ENCODE data around the gene ASB10.

ASB10 gene

DNA sequence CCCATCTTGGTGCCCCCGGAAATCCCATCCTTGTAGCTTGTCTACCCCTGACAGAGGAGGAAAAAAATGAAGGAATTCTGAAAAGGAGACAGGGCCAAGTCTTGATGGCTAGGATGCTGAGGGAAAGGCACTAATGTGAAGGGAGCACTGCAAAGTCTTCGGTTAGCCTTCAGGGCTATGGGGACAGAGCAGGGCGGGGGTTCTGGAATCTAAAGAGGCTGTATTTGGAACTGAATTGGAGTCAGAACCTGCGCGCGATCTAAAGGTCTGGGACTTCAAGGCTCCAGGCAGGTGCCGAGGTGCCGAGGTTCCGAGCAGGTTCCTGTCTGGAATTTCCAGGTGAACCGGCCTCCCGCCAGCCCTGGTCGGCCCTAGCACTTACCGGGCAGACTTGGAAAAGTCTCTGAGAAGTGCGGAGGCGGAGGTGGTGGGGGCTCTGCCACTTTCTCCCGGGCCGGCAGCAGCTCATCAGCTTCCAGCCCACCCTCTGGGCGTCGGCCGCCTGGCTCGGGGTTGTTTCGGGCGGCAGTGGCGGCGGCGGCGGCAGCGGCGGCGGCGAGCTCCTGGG, 20.3 kb downstream of the ASB10 start:
- DNase-seq = no peak

DNA sequence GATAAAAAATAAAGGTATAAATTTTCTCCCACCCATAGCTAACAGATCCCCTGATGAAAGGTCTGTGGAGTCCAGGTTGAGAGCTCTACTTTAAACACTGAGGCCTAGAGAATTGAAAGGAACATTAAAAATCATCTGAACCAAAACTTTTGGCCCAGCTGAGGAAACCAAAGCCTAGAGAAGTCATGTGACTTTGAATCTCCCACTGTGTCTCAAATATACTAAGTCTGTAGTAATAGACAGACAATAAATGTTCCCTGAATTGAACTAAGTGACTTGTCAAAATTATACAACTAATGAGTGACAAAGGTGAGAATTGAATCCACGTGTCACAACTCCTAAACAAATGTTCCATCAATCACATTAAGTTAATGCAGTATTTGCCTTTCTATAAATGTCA, 25.3 kb downstream of the ASB10 start:
- DNase-seq = no peak

DNA sequence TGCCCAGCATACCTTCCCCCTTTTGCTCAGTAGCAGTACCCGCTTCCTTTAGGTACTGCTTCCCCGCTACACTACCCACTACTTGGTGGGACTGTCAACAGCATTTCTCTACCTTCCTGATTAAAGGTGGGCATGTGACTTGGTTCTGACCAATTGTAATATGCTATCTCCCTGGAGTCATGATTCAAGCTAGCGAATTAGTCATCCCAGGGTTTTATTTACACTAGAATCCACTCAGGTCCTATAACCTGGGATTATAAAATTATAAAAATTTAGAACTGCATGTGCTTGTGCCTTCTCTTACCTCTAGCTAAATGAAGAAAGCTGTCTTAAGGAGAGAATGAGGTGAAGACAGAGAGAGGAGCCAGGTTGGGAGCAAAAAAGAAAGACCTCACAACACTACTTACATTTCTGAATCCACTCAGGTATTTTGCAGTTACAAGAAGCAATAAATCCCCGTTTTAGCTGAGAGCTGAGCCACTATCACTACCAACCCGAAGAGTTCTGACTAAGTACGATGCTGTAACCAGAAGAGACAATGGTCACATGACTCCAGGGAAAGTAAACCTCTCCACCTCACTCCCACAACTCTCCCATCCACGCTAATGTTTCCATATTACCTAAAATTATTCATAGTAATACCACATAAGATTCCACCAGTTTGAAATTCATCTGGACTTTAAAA, 29.3 kb downstream of the ASB10 start:
- DNase-seq = no peak

DNA sequence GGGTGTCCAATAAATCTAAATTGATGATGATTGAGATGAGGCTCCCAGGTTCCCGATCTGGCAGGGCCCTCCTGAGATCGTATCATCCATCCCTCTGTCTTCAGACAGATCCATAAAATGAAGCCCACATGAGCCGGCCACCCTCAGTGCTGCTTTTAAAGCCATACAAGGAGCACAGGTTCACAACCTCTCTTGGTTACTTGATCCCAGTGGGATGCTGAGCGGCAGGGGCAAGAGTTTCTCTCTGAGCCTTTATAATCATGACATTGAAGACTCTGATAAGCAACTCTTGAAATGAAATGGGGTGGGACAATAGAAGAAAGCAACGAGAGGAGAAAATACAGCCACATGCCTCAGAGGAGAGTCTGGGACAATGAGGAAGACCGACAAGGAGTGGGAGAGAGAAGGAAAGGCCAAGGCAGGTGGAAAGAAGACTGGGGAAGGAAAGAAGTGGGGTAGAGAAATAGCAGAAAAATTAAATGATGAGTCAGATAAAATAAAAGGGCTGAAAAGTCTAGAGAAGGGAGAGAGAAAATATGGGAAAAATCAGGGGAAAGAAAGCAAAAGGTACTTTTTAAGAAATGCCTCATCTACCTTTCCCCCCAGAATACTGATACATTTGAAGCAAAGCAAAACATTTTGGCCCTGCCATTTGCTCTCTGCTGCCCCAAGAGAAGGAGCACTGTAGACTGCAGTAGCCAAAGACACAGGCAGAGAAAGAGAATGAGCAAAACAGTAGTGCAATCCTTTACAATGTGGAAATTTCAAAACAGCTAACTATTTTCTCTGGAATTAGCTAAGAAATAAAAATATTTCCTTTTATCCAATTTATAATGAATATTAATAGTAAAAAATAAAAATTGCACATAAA, 34.2 kb downstream of the ASB10 start:
- no peak for DNase-seq

DNA sequence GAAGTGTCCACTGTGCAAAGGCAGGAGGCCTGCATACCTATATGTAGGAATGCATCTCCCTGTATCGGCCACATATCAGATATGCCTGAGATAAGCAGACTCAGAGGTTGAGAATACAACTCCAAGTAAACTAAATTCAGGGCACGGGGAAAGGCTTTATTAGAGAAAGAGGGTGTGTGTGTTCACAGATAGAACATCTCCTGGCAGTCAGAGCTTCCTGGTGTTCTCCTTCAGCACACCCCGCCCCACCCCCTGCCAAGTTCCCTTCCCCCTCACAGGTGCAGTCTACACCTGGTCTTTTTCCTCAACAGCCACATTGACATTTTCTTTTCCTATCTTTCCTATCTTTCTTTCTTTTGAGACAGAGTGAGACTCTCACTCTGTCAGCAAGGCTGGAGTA, 36.7 kb downstream of the ASB10 start:
- DNase-seq = no peak

DNA sequence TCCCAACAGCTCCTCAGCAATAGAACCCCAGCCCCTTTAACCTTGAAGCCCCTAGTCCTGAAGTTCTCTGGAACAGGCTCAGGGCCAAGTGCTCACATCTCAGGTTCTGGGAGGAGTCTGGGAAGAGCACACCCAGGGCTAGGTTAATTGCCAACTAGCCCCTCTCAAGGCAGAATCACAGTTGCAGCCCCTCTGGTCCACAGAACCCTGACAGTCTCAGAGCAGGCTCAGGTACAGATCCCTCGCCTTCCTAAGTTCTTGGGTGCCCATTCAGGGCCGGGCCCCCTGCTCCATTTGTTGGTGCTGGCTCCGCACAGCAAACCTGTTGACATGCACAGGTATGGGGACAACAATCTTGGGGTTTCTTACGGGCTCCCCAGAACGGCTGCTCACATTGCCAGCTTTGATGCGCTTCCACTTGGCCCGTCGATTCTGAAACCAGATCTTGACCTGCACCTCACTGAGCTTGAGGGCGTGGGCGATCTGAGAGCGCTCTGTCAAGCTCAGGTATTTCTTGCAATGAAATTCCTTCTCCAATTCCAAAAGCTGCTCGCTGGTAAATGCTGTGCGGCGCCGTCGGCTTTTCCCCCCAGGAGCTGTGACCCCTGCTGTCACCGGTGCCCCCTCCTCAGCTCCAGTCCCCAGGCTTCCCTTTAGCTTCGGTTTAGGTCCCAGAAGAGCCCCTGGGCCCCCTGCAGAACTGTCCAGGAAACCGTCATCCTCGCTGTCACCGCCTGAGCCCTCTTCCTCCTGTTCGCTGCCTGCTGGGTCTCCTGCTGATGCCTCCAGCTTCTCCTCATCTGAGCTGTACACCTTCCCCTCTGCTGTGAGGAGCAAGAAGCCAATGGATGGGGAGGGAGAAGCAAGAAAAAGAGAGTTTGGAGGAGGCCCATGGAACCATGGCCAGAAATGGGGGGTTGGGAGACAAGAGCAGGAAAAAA, 38.5 kb downstream of the ASB10 start:
- DNase-seq = no peak

DNA sequence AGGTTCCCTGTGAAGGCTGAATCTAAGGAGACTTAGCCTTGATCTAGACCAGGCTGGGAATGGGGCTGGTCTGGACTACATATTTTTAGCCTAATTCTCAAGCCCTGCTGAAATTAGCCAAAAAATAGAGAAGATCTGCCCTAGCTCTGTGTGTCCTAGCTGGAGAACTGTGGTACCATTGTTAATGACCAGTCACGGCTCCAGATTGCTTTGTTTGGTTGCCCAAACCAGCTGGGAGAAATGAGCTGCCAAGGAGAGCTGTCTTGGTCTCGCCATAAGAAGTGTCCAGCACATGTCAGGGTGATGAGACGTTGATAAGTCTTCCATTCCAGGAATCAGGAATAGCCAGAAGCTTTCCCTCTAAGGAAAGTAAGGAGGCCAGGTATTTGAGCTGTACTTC, 40.3 kb downstream of the ASB10 start:
- no peak for DNase-seq

DNA sequence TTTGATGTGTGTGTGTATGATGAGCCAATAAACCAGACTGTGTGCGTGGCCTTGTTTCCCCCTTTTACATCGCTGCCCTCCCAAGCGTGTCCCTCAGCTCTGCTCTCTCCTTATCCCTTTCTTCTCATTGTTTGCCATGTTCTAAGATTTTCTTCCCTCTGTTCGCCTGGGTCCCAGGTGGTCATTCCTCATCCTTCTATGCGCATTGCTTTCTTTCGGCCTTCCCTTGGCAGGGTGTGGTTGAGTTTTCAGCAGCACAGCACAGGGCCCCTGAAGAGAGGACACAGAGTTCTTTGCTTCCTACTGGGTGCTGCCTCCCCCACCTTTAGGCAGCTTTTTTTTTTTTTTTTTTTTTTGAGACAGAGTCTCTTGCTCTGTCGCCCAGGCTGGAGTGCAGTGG, 42.7 kb downstream of the ASB10 start:
- DNase-seq = no peak

DNA sequence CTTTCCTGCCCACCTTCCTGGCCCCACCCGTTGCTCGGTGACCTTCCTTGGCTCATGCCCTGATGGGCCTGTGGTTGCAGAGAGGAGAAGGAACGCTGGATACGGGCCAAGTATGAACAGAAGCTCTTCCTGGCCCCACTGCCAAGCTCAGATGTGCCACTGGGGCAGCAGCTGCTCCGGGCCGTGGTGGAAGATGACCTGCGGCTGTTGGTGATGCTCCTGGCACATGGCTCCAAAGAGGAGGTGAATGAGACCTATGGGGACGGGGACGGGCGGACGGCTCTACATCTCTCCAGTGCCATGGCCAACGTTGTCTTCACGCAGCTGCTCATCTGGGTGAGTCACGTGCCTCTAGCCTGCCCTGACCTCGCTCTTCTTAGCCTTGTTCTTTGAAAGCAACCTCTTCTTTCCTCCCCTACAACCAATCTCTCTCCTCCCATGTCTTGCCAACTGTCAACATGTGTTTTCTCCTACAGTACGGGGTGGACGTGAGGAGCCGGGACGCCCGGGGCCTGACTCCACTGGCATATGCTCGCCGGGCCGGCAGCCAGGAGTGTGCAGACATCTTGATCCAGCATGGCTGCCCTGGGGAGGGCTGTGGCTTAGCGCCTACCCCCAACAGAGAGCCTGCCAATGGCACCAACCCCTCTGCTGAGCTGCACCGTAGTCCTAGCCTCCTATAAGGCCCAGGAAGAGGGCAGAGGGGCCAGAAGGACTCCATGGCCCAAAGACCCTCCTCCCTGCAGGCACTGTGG, 43.6 kb downstream of the ASB10 start:
- no peak for DNase-seq

DNA sequence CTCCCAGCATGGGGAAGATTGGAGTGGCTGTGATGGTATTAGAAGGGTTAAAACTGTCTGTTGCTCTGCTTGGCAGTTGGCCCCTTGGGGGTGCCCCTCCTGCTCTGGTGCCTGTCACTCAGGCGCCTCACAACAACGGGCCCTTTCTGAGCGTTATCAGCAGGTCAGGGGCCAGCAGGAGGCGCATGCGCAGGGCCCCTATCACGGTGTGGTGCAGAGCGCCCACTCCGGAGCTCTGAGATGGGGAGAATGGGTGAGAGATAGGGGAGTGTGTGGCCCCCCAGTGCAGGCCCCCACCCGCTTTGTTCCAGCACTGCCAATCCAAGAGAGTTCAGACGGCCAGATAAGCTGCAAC, 44.4 kb downstream of the ASB10 start:
- no peak for DNase-seq

DNA sequence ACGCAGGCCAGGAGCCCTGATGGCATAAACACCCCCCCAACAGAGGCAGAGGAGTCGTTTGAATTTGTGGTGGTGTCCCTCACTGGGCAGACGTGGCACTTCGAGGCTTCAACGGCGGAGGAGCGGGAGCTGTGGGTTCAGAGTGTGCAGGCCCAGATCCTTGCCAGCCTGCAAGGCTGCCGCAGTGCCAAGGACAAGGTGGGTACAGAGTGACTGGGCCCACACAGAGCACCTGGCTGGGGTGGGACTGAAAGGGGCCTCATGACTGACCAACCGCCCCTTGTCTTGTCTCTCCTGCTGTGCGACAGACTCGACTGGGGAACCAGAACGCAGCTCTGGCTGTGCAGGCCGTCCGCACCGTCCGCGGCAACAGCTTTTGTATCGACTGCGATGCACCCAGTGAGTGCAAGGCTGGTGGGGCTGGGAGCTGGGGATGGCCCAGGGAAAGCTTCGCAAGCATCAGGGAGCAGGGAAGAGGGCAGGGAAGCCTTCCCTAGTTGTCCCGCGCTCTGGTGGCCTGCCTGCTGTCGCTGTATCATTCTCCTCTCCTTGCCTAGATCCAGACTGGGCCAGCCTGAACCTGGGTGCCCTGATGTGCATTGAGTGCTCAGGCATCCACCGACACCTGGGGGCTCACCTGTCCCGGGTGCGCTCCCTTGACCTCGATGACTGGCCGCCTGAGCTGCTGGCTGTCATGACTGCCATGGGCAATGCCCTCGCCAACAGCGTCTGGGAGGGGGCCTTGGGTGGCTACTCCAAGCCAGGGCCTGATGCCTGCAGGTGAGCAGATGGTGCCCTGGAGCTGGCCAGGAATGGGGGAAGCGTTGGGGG, 45.0 kb downstream of the ASB10 start:
- DNase-seq = no peak

DNA sequence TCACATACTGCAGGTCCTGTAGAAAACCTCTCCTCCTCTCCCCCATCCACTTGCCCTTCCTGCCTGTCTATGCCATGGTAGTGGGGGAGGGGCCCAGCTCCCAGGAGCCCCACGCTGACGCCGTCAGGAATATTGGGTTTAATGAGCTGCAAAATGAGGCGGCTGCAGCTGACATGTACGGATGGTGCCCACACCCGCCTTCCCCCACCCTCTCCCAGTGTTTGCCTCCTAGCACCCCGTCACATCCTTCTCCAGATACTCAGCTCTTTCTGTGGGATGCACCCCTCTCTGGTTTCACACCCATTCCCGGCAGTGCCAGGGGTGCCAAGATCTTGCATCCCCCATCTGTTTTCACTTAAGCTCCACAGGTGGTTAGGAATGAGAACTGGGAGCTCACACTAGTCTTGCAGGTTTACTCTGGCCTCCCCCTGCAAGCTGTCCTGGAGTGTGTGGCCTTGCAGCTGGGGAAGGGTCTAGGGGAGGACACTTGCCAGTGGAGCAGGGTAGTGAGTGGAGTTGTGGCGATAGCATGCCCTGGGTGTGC, 45.7 kb downstream of the ASB10 start:
- DNase-seq = no peak

DNA sequence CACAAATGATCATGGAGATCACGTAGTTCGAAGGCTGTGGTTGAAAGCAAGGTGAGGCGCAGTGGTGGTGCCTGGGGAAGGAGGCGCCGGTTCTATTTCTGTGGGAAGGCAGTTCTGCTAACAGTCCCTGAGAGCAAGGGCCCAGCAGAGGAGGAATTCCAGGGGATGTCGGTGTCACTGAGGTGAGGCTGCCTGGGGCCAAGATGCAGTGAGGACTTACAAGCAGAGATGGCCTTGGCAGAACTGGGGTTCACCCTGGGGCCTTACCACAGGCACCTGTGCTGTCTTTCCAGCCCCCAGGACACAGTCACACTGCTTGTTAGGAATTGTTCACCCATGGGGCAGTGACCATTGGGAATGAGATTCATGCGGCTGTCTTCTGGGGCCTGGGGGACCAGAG, 46.2 kb downstream of the ASB10 start:
- no peak for DNase-seq

DNA sequence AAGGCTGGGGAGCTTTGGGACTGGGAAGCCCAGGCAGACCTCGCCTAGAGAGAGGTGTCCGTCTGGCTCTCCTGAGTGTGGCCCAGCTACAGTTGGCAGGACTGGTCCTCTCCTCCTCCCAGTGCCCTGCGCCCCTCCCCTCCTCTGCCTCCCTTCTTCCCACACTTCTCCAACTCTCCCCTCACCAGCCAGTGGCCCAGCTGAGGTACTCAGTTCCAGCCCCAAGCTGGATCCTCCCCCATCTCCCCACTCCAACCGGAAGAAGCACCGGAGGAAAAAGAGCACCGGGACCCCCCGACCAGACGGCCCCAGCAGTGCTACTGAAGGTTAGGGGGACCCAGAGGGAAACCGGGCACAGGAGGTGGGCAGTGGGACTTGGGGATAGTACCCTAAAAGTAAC, 47.3 kb downstream of the ASB10 start:
- DNase-seq = no peak

DNA sequence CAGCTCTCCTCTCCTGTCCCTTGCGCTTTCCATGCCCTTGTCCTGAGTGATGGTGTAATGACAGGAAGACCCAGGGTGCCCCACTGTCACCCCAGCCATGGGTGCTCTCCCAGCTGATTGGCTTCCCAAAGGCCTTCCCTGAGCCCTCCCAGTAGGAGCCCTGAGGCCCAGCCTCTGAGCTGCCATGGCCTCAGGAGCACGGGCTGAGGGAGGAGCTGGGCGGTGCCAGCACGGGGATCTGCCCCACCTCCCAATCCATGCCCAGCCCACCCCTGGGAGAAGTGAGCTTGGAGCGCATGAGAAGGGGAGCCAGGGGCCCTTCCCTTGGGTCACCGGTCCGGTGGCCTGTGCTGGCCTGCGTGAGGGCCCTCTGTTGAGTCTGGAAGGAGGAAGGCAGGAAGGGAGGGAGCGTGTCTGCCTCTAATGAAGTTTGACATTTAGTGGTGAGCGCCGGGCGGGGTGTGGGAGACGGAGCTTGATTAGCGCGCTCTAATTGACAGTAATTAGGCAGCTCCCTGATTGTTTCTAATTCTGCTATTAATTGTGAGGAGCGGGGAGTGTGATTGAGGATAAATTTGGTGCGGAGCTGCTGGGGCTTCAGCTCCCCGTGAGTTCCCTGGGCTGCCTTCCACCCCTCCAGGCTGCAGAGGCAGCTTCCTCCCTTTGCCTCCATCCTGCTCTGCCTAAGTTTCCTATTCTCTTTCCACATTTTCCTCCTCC, 47.8 kb downstream of the ASB10 start:
- no peak for DNase-seq

DNA sequence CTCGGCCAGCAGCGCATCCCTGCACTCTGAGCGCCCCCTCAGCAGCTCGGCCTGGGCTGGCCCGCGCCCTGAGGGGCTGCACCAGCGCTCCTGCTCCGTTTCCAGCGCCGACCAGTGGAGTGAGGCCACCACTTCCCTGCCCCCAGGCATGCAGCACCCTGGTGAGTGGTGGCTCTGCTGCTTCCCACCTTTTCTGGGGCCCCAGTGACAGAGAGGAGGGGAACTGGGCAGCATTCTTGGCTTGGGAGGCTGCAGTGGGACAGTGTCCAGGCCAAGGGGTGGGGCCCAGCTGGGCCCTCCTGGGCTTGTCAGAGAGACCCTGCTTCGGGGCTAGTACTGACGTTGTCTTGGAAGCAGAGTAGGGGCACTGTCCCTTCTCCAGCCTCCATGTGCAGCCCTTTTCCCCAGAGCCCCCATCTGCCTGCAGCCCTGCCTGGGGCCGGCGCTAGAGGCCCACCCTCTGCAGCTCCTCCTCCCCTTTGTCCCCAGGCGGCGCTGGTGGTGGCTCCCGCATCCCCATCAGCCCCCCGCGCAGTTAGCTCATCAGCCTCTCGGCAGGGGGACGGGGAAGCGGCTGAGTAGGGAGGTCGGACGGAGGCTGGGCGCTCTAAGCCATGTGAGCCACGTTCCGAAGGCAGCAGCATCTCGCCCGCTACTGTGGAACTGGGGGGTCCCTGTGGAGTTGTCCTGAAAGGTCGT, 48.7 kb downstream of the ASB10 start:
- no peak for DNase-seq

DNA sequence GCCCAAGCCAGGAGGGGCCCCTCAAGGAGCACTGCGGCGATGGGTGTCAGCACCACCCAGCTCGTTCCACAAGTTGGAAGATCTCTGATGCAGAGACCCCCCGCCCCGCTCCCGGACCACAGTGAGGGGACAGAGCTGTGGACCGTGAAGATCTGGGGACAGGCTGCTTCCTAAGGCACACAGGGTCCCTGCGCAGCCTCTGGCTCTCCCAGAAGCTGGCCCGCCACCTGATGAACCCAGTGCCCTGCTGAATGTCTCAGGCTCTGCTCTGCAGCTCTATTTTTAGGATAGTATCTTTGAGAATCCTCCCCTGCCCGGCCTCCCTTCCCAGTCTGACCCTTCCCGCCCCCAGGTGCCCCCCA, 49.3 kb downstream of the ASB10 start:
- no peak for DNase-seq

DNA sequence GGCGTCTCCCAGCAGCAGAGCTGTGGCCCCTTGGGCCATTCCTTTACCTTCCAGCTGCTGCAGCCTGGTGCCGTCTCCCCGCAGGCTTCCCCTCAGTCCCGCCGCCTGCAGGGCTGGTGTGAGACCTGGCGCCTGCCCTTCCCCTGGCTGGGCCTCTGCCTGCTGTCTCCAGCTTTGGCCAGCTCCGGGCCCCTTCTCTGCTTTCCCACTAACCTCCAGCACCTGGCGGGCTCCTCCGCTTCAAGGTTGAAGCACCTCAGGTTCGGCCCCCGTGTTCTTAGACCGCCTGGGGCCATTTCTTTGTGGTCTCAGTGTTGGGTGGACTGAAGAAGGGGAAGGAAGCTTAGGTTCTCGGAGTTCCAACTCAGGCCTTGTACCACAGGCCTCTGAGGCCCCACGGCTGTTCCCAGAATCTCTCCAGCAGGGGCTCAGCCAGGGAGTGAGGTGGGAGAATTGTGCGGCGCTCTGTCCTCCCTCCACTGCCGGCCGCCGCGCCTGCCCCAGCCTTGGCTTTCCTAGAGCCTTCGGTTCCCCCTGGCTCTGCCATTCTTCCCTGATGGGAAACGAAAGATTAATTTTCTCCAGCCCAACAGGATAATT, 49.9 kb downstream of the ASB10 start:
- no peak for DNase-seq

Measured in activated gamma-delta T cell (primary cell).